Astrocyte of the spinal cord (primary cell): ENCODE results near the gene SERPINI1.

ENCODE experiments used
- DNase-seq: peaks from one replicate; pipeline ENCODE4 v3.0.0; 2011; ENCODE audit warnings: low read depth, low spot score
- H3K4me3 ChIP-seq: 2 replicates; pipeline ENCODE4 v1.5.1; 2011; ENCODE audit warnings: low read depth, mild to moderate bottlenecking, low read length, moderate library complexity
- in situ Hi-C: cut with HindIII; loops from 2 replicates; pipeline ENCODE4 v1.10.0; 2017; ENCODE audit warnings: low sequenced_read_pairs
- TF ChIP-seq, protein P1 (sequence below): IDR thresholded peaks from 2 replicates; pipeline ENCODE4 v1.5.1; 2012; ENCODE audit warnings: low read depth, mild to moderate bottlenecking, low read length, inconsistent platforms

The SERPINI1 gene

DNA sequence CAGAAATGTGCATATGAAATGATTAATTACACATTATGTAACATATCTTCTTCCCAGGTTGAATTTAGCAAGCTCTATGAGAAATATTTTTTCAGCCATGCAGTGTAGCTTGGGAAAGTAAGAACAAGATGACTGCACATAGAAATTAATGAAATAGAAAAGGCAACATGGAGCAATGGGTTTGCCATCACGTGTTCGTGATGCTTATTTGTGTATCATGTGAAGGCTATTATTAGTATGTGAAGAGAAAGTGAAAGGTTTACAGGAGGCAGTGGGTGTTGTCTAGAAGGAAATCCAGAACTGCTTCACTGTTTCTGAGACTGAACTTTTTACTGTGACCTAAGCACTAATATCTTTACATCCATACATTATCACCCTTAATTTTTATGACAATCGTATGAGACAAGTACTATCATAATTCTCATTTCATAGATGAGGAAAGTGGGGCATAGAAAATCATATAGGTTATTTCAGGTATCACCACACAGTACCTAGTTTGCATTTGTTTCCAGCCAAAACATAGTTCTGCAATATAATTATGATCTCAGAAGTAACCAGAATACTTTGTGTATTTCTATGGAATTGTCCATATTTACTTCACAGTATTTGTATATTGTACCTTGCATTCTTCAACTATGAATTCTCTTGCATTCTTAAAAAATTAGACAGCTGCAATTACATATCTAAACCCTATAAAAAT, 14.9 kb downstream of the SERPINI1 start:
- no peak for DNase-seq
- in situ Hi-C loops, result no loop called here
- TF ChIP-seq, protein P1, sequence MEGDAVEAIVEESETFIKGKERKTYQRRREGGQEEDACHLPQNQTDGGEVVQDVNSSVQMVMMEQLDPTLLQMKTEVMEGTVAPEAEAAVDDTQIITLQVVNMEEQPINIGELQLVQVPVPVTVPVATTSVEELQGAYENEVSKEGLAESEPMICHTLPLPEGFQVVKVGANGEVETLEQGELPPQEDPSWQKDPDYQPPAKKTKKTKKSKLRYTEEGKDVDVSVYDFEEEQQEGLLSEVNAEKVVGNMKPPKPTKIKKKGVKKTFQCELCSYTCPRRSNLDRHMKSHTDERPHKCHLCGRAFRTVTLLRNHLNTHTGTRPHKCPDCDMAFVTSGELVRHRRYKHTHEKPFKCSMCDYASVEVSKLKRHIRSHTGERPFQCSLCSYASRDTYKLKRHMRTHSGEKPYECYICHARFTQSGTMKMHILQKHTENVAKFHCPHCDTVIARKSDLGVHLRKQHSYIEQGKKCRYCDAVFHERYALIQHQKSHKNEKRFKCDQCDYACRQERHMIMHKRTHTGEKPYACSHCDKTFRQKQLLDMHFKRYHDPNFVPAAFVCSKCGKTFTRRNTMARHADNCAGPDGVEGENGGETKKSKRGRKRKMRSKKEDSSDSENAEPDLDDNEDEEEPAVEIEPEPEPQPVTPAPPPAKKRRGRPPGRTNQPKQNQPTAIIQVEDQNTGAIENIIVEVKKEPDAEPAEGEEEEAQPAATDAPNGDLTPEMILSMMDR, result no peak
- no peak overlapping the region for H3K4me3 ChIP-seq

DNA sequence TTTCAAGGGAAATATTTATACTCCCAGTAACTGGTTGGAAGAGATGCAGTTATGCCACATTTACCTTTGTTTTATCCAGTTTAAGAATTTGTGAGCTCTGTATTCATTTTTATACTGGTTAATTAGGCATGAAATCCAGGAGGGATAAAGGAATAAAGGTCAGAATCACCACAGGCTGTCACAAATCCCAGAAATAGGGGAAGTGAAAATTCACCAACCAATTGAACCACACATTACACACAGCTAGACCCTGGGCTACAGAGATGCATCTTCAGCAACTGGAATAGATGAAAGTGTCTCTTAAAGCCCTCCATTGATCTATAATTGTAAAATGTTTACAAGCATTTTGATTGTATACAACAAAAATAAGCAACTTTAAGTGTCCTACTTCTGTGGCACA, 18.5 kb downstream of the SERPINI1 start:
- in situ Hi-C loops, result no loop called here
- TF ChIP-seq, protein P1, result no peak

DNA sequence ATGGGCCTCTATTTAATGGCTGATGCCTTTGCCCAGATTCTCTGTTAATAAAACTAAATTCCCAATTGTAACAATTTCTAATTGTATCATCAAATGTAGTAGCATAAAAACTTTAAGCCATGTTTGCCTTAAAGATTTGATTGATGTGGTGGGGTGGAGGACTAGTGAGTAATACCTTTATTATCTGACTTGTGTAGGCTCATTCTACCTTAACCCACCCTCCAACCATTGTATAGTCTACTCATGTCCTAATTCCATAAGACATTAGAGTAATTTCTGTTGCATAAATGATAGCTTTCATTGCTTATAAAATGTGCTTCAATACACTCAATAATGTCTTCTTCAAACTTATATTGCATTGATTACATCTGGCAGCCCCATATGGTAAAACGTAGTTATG, 25.8 kb downstream of the SERPINI1 start:
- in situ Hi-C loops, result no loop called here
- no peak overlapping the region for H3K4me3 ChIP-seq
- TF ChIP-seq, protein P1, result no peak
- no peak for DNase-seq

More for the DNA sequence above, 18.5 kb downstream of the SERPINI1 start:
- H3K4me3 ChIP-seq, result no peak overlapping the region
- no peak for DNase-seq

DNA sequence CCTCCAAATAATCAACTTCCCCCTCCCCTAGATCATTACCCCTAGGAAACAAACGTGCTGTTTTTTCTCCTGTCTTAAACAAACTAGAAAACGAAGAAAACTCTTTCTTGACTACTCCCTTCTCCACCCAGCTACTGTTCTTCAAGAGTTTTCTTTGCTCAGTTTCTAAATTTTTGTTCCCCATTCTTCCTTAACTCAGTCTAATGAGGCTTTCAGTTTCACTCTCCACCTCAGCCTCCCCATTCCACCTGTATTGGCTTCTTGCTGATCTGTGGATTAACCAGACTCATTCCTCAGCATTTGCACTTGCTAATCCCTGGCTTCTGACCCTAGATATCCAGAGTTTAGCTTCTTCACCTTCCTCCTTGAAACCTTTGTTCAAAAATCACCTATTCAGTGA, 26.8 kb downstream of the SERPINI1 start:
- DNase-seq, result no peak
- in situ Hi-C loops, result no loop called here
- TF ChIP-seq, protein P1, result no peak
- no peak overlapping the region for H3K4me3 ChIP-seq

DNA sequence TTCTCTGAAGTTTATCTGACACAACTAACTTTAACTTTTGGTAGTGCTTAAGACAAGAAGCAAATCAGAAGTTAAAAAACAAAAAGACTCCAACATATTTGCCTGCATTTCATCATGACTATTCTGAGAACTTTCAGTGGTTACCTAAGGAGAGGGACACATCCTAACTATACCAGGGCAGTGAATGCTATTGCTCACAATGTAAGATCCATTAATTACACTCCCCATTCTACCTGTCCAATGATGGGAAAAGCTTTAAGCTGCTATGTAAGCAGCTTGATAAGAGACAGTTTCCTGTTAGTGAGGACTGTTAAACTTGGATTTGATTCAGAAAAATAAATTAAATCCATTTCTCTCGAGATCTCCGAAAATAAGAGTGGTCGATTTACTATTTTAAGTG, 37.5 kb downstream of the SERPINI1 start:
- in situ Hi-C loops, result no loop called here
- no peak overlapping the region for H3K4me3 ChIP-seq
- TF ChIP-seq, protein P1, result no peak
- no peak for DNase-seq

DNA sequence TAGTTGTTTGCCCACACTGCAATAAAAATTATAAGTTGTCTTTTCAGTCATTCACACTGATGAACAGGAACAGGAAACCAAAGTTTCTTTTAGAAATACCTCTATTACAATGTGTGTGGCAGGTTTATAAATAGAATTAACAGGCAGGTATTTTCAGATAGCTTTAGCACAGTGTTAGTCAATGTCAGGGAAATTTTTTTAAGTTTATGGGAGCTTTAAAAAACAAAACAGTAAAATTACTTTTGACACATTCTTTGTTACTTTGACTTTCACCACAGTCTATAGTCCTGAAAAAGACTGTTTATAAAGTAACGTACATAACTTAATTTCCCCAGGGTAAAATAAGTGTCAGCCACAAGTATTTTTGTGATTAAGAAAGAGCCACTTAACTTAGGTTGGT, 38.1 kb downstream of the SERPINI1 start:
- DNase-seq, result no peak
- no peak overlapping the region for H3K4me3 ChIP-seq
- in situ Hi-C loops, result no loop called here
- TF ChIP-seq, protein P1, result no peak
